Peyer's patch (tissue), 4 donors: ENCODE results near the gene POLR2B.

Experiments
- POLR2A ChIP-seq, 2 donors: fragments of 450-650 bp; IDR thresholded peaks; one replicate each; pipeline ENCODE4 v1.5.1; 2017; ENCODE audit warnings: antibody characterized with exemption in 2 of 2, mild to moderate bottlenecking in 2 of 2, moderate library complexity in 2 of 2
- TF ChIP-seq, protein P1 (sequence below), 6 experiments: fragments of 450-650 bp in 4 of 6; fragments of 200-600 bp in 2 of 6; sonication (generic) in 1 of 6; IDR thresholded peaks; one replicate each; pipeline ENCODE4 v1.5.1; 2017 to 2019; ENCODE audit warnings: antibody characterized with exemption in 6 of 6, mild to moderate bottlenecking in 3 of 6, moderate library complexity in 1 of 6

DNA sequence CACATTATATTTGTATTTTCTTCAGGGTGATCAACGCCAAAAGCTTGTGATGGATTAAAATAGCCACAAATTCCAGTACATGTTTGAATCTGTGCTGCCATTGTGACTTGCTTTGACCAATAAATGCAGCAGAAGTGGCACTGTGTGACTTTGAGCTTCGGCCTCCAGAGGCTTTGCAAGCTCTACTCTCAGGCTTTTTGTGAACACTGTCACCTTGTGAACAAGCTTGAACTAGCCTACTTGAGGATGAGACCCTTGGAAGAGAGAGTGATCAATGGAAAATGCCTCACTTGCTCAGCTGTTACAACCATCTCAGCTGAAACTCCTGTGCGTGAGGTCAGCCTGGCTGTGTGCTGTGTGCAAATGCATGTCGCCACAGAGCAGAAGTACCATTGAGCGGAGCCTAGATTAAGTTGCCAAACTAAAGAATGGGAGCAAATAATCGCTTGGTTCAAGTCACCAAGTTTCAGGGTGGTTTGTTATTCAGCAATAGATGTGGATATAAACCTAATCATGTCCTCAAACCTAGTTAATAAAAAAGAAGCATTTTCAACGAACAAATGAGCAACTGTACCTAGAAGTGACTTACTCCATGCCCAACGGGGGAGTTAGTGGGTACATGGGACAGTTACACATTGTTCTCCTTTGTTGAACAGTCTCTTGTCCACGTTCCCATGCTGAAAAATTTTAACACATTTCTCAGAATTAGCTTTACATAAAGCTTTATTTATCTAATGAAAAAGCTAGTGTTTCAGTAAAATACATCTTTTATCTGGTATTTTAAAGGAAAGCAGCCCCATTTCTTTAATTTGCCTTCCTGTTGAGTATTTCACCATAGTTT, 24.8 kb upstream of the POLR2B start:
- TF ChIP-seq, protein P1, sequence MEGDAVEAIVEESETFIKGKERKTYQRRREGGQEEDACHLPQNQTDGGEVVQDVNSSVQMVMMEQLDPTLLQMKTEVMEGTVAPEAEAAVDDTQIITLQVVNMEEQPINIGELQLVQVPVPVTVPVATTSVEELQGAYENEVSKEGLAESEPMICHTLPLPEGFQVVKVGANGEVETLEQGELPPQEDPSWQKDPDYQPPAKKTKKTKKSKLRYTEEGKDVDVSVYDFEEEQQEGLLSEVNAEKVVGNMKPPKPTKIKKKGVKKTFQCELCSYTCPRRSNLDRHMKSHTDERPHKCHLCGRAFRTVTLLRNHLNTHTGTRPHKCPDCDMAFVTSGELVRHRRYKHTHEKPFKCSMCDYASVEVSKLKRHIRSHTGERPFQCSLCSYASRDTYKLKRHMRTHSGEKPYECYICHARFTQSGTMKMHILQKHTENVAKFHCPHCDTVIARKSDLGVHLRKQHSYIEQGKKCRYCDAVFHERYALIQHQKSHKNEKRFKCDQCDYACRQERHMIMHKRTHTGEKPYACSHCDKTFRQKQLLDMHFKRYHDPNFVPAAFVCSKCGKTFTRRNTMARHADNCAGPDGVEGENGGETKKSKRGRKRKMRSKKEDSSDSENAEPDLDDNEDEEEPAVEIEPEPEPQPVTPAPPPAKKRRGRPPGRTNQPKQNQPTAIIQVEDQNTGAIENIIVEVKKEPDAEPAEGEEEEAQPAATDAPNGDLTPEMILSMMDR (IDR thresholded peaks at IDR 0.05), result no peak
- TF ChIP-seq POLR2A (IDR thresholded peaks at IDR 0.05), result no peak
